ENCODE data around the gene RSAD2. TPM values are rescaled to one million over a fixed set of nuclear protein-coding genes. Genes with fewer than 3 reads are reported as not detected.

RSAD2 gene
- polyA plus RNA-seq, 2 of the 4 experiments (the other 2 are of a cell fraction), result 0.03 to 0.06 TPM

DNA sequence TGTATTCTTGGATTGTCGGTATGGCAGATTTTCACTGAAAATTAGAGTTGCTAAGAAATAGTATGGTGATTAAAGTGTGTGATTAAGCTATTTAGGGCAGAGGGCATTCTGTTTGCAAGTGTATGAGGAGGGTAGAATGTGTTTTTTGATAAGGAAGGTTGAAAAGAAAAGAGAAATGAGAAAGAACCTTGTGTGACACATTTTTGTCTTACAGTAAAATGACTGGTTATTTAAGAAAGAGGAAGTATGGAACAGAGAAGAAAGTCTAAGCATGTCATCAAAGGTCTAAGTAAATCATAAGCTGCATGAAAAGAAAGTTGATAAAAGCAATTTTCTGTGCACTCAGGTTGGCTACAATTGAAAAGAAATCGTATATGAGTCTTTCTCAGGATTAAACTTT is 5.2 kb upstream of the RSAD2 start (continued):
- TF ChIP-seq CTCF (IDR thresholded peaks at IDR 0.05), result no peak
- no peak for TF ChIP-seq KDM5A (IDR thresholded peaks at IDR 0.05)
- no peak for TF ChIP-seq ESRRA (IDR thresholded peaks at IDR 0.05; ENCODE audit: borderline replicate concordance, low read length)
- no peak for TF ChIP-seq NR3C1 (IDR thresholded peaks at IDR 0.05)
- TF ChIP-seq, protein P1, sequence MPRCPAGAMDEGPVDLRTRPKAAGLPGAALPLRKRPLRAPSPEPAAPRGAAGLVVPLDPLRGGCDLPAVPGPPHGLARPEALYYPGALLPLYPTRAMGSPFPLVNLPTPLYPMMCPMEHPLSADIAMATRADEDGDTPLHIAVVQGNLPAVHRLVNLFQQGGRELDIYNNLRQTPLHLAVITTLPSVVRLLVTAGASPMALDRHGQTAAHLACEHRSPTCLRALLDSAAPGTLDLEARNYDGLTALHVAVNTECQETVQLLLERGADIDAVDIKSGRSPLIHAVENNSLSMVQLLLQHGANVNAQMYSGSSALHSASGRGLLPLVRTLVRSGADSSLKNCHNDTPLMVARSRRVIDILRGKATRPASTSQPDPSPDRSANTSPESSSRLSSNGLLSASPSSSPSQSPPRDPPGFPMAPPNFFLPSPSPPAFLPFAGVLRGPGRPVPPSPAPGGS (IDR thresholded peaks at IDR 0.05), result no peak
- no peak for TF ChIP-seq HOXA7 (CRISPR knock-in tag; IDR thresholded peaks at IDR 0.05)

GRCh38 chr2:6874032-6874431 is 3.5 kb upstream of the RSAD2 start:
- POLR2A ChIA-PET, result no interaction called here
- Histone ChIP-seq H3K27ac (no peak overlapping the region), H3K4me3 (no peak overlapping the region), H3K9me3 (peaks cover 8% of the 10 kb centered on the region; the same call in 2 of the 3 replicates), H3K4me2 (no peak overlapping the region), H3K4me1 (peaks cover 4% of the 10 kb centered on the region; the same call in 1 of the 3 replicates)
- 1% methylated on average over 3 of the region's 3 CpGs for whole genome bisulfite sequencing (ENCODE audit: missing lambda C conversion rate)
- no peak for DNase-seq (ENCODE audit: low read depth in 1 of 2, low spot score in 1 of 2)
- CTCF ChIA-PET, result no interaction called here
- no peak for FAIRE-seq
- ATAC-seq, result no peak
- TF ChIP-seq TFCP2L1 (CRISPR knock-in tag; IDR thresholded peaks at IDR 0.05) (no peak), RNF2 (IDR thresholded peaks at IDR 0.05; ENCODE audit: borderline replicate concordance, low read depth) (no peak), BHLHE40 (IDR thresholded peaks at IDR 0.05; ENCODE audit: low read depth, low read length) (no peak), FOSB (CRISPR knock-in tag; IDR thresholded peaks at IDR 0.05) (no peak), HOXB13 (CRISPR knock-in tag; IDR thresholded peaks at IDR 0.05; ENCODE audit: low read depth) (no peak), MYC (IDR thresholded peaks at IDR 0.05; ENCODE audit: borderline replicate concordance, low read length) (no peak), PHF8 (IDR thresholded peaks at IDR 0.05; ENCODE audit: borderline replicate concordance, low read depth) (no peak), CHD4 (IDR thresholded peaks at IDR 0.05; ENCODE audit: borderline replicate concordance) (no peak), KDM1A (IDR thresholded peaks at IDR 0.05; ENCODE audit: low read depth) (no peak), ZFP36 (IDR thresholded peaks at IDR 0.05; ENCODE audit: borderline replicate concordance, partially characterized antibody) (no peak), HMGXB4 (CRISPR knock-in tag; IDR thresholded peaks at IDR 0.05; ENCODE audit: borderline replicate concordance) (no peak)
- TF ChIP-seq, protein P2, sequence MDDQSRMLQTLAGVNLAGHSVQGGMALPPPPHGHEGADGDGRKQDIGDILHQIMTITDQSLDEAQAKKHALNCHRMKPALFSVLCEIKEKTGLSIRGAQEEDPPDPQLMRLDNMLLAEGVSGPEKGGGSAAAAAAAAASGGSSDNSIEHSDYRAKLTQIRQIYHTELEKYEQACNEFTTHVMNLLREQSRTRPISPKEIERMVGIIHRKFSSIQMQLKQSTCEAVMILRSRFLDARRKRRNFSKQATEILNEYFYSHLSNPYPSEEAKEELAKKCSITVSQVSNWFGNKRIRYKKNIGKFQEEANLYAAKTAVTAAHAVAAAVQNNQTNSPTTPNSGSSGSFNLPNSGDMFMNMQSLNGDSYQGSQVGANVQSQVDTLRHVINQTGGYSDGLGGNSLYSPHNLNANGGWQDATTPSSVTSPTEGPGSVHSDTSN (IDR thresholded peaks at IDR 0.05), result no peak
- TF ChIP-seq, protein P3, sequence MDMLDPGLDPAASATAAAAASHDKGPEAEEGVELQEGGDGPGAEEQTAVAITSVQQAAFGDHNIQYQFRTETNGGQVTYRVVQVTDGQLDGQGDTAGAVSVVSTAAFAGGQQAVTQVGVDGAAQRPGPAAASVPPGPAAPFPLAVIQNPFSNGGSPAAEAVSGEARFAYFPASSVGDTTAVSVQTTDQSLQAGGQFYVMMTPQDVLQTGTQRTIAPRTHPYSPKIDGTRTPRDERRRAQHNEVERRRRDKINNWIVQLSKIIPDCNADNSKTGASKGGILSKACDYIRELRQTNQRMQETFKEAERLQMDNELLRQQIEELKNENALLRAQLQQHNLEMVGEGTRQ (IDR thresholded peaks at IDR 0.05), result no peak
